SK-N-SH treated with all-trans-retinoic acid at 6 μM for 48 hours (cell line): ENCODE data around the gene PTPN1.

Experiments
- ARNTL ChIP-seq: fragments of 450-650 bp; formaldehyde crosslinking; IDR thresholded peaks from 2 replicates; pipeline ENCODE4 v1.5.0; 2020; ENCODE audit warnings: low read depth, mild to moderate bottlenecking, moderate library complexity, borderline replicate concordance
- BACH2 ChIP-seq: fragments of 250-450 bp; sonication (Bioruptor Pico); IDR thresholded peaks from 2 replicates; pipeline ENCODE4 v1.9.0; 2021; ENCODE audit warnings: mild to moderate bottlenecking, borderline replicate concordance
- GLIS3 ChIP-seq: fragments of 250-450 bp; sonication (Bioruptor Pico); IDR thresholded peaks from 2 replicates; pipeline ENCODE4 v1.5.0; 2020; ENCODE audit warnings: mild to moderate bottlenecking, moderate library complexity
- ISL1 ChIP-seq: fragments of 250-450 bp; sonication (Bioruptor Pico); IDR thresholded peaks from 2 replicates; pipeline ENCODE4 v2.1.2; 2022; ENCODE audit warnings: mild to moderate bottlenecking, moderate library complexity
- RARB ChIP-seq: fragments of 250-450 bp; sonication (Bioruptor Pico); IDR thresholded peaks from 2 replicates; pipeline ENCODE4 v1.8.0; 2021; ENCODE audit warnings: mild to moderate bottlenecking, moderate library complexity
- SNAI2 ChIP-seq: fragments of 250-450 bp; sonication (Bioruptor Pico); IDR thresholded peaks from 2 replicates; pipeline ENCODE4 v1.5.0; 2020; ENCODE audit warnings: mild to moderate bottlenecking, moderate library complexity
- ZC3H10 ChIP-seq: fragments of 250-450 bp; sonication (Bioruptor Pico); IDR thresholded peaks from 2 replicates; pipeline ENCODE4 v1.5.1; 2021; ENCODE audit warnings: mild to moderate bottlenecking, moderate library complexity
- ZNF565 ChIP-seq: fragments of 450-650 bp; formaldehyde crosslinking; conservative IDR thresholded peaks from 2 replicates; pipeline ENCODE4 v1.5.0; 2020; ENCODE audit warnings: low read depth, mild to moderate bottlenecking, moderate library complexity
- ZNF8 ChIP-seq: fragments of 450-650 bp; formaldehyde crosslinking; IDR thresholded peaks from 2 replicates; pipeline ENCODE4 v1.5.0; 2020; ENCODE audit warnings: mild to moderate bottlenecking, moderate library complexity
- TF ChIP-seq, protein P1 (sequence below): fragments of 250-450 bp; sonication (Bioruptor Pico); IDR thresholded peaks from 2 replicates; pipeline ENCODE4 v1.5.1; 2020; ENCODE audit warnings: low read depth, mild to moderate bottlenecking, moderate library complexity
- TF ChIP-seq, protein P2 (sequence below): fragments of 250-450 bp; sonication (Bioruptor Pico); IDR thresholded peaks from 2 replicates; pipeline ENCODE4 v1.5.0; 2020; ENCODE audit warnings: mild to moderate bottlenecking, moderate library complexity
- TF ChIP-seq, protein P3 (sequence below): fragments of 250-450 bp; sonication (Bioruptor Pico); IDR thresholded peaks from 2 replicates; pipeline ENCODE4 v1.8.0; 2020; ENCODE audit warnings: mild to moderate bottlenecking, moderate library complexity, borderline replicate concordance
- TF ChIP-seq, protein P4 (sequence below): fragments of 250-450 bp; sonication (Bioruptor Pico); IDR thresholded peaks from 2 replicates; pipeline ENCODE4 v1.8.0; 2021; ENCODE audit warnings: low read depth, mild to moderate bottlenecking, moderate library complexity, borderline replicate concordance

DNA sequence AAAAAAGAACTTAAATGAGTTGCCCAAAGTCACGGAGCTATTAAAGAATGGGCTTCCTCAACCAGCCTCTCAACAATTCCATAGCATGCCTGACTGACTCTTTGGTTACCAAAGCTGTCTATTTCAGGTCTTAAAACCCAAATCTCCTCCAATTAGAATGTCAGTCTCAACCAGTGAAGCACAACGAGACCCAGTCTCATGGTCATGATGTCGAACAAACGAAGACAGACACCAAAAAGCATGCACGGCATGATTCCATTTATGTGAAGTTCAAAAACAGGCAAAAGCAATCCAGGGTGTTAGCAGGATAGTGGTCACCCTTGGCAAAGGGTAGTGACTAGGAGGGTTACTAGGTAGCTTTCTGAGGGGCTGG lies 16.3 kb upstream of the PTPN1 start:
- TF ChIP-seq SNAI2, result no peak
- no peak for TF ChIP-seq ARNTL (CRISPR knock-in tag)
- TF ChIP-seq, protein P1, sequence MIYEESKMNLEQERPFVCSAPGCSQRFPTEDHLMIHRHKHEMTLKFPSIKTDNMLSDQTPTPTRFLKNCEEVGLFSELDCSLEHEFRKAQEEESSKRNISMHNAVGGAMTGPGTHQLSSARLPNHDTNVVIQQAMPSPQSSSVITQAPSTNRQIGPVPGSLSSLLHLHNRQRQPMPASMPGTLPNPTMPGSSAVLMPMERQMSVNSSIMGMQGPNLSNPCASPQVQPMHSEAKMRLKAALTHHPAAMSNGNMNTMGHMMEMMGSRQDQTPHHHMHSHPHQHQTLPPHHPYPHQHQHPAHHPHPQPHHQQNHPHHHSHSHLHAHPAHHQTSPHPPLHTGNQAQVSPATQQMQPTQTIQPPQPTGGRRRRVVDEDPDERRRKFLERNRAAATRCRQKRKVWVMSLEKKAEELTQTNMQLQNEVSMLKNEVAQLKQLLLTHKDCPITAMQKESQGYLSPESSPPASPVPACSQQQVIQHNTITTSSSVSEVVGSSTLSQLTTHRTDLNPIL (CRISPR knock-in tag), result no peak
- TF ChIP-seq ZNF8 (CRISPR knock-in tag), result no peak
- TF ChIP-seq BACH2 (CRISPR knock-in tag), result no peak
- TF ChIP-seq RARB (CRISPR knock-in tag), result no peak
- no peak for TF ChIP-seq GLIS3 (CRISPR knock-in tag)
- TF ChIP-seq, protein P2, sequence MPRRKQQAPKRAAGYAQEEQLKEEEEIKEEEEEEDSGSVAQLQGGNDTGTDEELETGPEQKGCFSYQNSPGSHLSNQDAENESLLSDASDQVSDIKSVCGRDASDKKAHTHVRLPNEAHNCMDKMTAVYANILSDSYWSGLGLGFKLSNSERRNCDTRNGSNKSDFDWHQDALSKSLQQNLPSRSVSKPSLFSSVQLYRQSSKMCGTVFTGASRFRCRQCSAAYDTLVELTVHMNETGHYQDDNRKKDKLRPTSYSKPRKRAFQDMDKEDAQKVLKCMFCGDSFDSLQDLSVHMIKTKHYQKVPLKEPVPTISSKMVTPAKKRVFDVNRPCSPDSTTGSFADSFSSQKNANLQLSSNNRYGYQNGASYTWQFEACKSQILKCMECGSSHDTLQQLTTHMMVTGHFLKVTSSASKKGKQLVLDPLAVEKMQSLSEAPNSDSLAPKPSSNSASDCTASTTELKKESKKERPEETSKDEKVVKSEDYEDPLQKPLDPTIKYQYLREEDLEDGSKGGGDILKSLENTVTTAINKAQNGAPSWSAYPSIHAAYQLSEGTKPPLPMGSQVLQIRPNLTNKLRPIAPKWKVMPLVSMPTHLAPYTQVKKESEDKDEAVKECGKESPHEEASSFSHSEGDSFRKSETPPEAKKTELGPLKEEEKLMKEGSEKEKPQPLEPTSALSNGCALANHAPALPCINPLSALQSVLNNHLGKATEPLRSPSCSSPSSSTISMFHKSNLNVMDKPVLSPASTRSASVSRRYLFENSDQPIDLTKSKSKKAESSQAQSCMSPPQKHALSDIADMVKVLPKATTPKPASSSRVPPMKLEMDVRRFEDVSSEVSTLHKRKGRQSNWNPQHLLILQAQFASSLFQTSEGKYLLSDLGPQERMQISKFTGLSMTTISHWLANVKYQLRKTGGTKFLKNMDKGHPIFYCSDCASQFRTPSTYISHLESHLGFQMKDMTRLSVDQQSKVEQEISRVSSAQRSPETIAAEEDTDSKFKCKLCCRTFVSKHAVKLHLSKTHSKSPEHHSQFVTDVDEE (CRISPR knock-in tag), result no peak
- TF ChIP-seq, protein P3, sequence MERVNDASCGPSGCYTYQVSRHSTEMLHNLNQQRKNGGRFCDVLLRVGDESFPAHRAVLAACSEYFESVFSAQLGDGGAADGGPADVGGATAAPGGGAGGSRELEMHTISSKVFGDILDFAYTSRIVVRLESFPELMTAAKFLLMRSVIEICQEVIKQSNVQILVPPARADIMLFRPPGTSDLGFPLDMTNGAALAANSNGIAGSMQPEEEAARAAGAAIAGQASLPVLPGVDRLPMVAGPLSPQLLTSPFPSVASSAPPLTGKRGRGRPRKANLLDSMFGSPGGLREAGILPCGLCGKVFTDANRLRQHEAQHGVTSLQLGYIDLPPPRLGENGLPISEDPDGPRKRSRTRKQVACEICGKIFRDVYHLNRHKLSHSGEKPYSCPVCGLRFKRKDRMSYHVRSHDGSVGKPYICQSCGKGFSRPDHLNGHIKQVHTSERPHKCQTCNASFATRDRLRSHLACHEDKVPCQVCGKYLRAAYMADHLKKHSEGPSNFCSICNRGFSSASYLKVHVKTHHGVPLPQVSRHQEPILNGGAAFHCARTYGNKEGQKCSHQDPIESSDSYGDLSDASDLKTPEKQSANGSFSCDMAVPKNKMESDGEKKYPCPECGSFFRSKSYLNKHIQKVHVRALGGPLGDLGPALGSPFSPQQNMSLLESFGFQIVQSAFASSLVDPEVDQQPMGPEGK (CRISPR knock-in tag), result no peak
- TF ChIP-seq ZC3H10 (CRISPR knock-in tag), result no peak
- TF ChIP-seq ZNF565 (CRISPR knock-in tag), result no peak
- TF ChIP-seq ISL1 (CRISPR knock-in tag), result no peak
- TF ChIP-seq, protein P4, sequence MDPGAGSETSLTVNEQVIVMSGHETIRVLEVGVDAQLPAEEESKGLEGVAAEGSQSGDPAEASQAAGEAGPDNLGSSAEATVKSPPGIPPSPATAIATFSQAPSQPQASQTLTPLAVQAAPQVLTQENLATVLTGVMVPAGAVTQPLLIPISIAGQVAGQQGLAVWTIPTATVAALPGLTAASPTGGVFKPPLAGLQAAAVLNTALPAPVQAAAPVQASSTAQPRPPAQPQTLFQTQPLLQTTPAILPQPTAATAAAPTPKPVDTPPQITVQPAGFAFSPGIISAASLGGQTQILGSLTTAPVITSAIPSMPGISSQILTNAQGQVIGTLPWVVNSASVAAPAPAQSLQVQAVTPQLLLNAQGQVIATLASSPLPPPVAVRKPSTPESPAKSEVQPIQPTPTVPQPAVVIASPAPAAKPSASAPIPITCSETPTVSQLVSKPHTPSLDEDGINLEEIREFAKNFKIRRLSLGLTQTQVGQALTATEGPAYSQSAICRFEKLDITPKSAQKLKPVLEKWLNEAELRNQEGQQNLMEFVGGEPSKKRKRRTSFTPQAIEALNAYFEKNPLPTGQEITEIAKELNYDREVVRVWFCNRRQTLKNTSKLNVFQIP (CRISPR knock-in tag), result no peak
